SK-N-SH (cell line): ENCODE data around the gene DIO3.

Source experiments
- CTCF ChIP-seq: fragments of 200-600 bp; sonication (generic); IDR thresholded peaks from 2 replicates; pipeline ENCODE4 v1.6.1; 2017; ENCODE audit warnings: antibody characterized with exemption, mild to moderate bottlenecking, moderate library complexity
- ELF1 ChIP-seq: IDR thresholded peaks from 2 replicates; pipeline ENCODE4 v1.4.0; 2012
- EZH2phosphoT487 ChIP-seq: fragments of 200-600 bp; sonication (generic); IDR thresholded peaks from 2 replicates; pipeline ENCODE4 v1.6.1; 2017; ENCODE audit warnings: low read depth, mixed run types, mild to moderate bottlenecking, antibody characterized with exemption, moderate library complexity, borderline replicate concordance
- NFIC ChIP-seq: IDR thresholded peaks from 2 replicates; pipeline ENCODE4 v1.4.0; 2012; ENCODE audit warnings: borderline replicate concordance
- RAD21 ChIP-seq: IDR thresholded peaks from 2 replicates; pipeline ENCODE4 v1.6.1; 2012; ENCODE audit warnings: mild to moderate bottlenecking, low read length
- RCOR1 ChIP-seq: fragments of 150-350 bp; IDR thresholded peaks from 2 replicates; pipeline ENCODE4 v1.6.1; 2017; ENCODE audit warnings: antibody characterized with exemption, low read length
- REST ChIP-seq: IDR thresholded peaks from 2 replicates; pipeline ENCODE4 v1.6.1; 2012; ENCODE audit warnings: mild to moderate bottlenecking, low read depth, low read length, moderate library complexity
- SMC3 ChIP-seq: IDR thresholded peaks from 2 replicates; pipeline ENCODE4 v1.6.1; 2012; ENCODE audit warnings: low read depth, low read length, improper control_type of control experiment
- TEAD4 ChIP-seq: IDR thresholded peaks from 2 replicates; pipeline ENCODE4 v1.4.0; 2012; ENCODE audit warnings: mild to moderate bottlenecking, borderline replicate concordance; ENCODE audit not compliant: insufficient read depth
- USF1 ChIP-seq: IDR thresholded peaks from 2 replicates; pipeline ENCODE4 v1.4.0; 2012; ENCODE audit warnings: low read depth, borderline replicate concordance
- USF2 ChIP-seq: fragments of 150-350 bp; IDR thresholded peaks from 2 replicates; pipeline ENCODE4 v1.6.1; 2017; ENCODE audit warnings: antibody characterized with exemption, low read length, low read depth, borderline replicate concordance

GRCh38 chr14:101590616-101591015, 29.3 kb downstream of the DIO3 start:
- TF ChIP-seq RAD21 = no peak
- no peak for TF ChIP-seq CTCF
- TF ChIP-seq USF2 = no peak
- no peak for TF ChIP-seq SMC3
- no peak for TF ChIP-seq USF1
- no peak for TF ChIP-seq NFIC
- TF ChIP-seq EZH2phosphoT487 = no peak
- TF ChIP-seq TEAD4 = no peak
- TF ChIP-seq REST = no peak
- no peak for TF ChIP-seq ELF1
- no peak for TF ChIP-seq RCOR1
